ENCODE measurements around the gene STX8. TPM values are rescaled to one million over a fixed set of nuclear protein-coding genes. Genes with fewer than 3 reads are reported as not detected.

The STX8 gene
- total RNA-seq, 1 experiment from 2014 or later, result 38.8 TPM

DNA sequence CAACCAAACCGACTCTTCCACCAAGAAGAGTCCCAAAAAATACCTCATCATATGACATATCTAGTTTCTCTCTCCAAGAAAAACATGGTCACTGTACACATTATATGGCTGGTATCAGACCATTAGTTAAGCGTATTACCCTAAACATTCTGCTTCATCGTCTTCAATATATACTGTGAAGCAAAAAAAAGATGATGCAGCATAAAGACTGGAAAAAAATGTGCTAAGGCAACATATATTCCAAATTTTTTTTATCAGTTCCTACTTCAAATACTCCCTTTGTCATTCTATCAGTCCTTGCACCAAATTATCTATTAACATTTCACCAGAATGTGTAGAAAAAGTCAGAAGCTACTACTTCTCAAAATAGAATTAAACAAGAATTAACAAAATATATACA, 42.9 kb downstream of the STX8 start (continued):
- TF ChIP-seq EZH2 (IDR thresholded peaks at IDR 0.05), result no peak
- TF ChIP-seq ZFX (IDR thresholded peaks at IDR 0.05), result no peak
- TF ChIP-seq TCF7L2 (IDR thresholded peaks at IDR 0.05; ENCODE audit: borderline replicate concordance, extremely low read depth, insufficient read depth, insufficient read length), result no peak
- TF ChIP-seq POLR2A (IDR thresholded peaks at IDR 0.05; ENCODE audit: borderline replicate concordance, extremely low read depth, insufficient read depth, insufficient read length), result no peak
- no peak for TF ChIP-seq JUND (IDR thresholded peaks at IDR 0.05)
- TF ChIP-seq CBX3 (IDR thresholded peaks at IDR 0.05; ENCODE audit: low read depth), result no peak
- TF ChIP-seq, protein P1, sequence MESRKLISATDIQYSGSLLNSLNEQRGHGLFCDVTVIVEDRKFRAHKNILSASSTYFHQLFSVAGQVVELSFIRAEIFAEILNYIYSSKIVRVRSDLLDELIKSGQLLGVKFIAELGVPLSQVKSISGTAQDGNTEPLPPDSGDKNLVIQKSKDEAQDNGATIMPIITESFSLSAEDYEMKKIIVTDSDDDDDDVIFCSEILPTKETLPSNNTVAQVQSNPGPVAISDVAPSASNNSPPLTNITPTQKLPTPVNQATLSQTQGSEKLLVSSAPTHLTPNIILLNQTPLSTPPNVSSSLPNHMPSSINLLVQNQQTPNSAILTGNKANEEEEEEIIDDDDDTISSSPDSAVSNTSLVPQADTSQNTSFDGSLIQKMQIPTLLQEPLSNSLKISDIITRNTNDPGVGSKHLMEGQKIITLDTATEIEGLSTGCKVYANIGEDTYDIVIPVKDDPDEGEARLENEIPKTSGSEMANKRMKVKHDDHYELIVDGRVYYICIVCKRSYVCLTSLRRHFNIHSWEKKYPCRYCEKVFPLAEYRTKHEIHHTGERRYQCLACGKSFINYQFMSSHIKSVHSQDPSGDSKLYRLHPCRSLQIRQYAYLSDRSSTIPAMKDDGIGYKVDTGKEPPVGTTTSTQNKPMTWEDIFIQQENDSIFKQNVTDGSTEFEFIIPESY (IDR thresholded peaks at IDR 0.05; ENCODE audit: extremely low read depth, insufficient replicate concordance, low read length), result no peak

DNA sequence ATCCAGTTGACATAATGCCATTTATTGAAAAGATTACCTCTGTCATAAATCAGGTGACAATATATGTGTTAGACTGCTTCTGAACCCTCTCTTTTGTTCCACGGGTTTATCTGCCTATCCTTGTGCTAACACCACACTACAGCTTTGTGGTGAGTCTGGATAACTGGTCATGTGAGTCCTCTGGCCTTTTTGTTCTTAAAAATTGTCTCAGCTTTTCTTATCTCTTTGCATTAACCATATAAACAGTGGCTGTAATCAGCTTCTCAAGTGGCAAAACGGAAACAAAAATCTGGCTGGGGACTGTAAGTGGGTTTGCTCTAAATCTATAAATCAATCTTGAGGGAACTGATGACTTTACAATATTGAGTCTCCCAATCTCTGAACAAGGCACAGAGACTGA, 44.6 kb downstream of the STX8 start:
- no peak overlapping the region for H2AFZ ChIP-seq (ENCODE audit: low read depth, low read length, poor library complexity, severe bottlenecking)
- H3K4me2 ChIP-seq (ENCODE audit: low read length), result no peak overlapping the region
- H3K79me2 ChIP-seq (ENCODE audit: insufficient read depth, low read length), result no peaks in the 10 kb centered on the region
- TF ChIP-seq, protein P2, sequence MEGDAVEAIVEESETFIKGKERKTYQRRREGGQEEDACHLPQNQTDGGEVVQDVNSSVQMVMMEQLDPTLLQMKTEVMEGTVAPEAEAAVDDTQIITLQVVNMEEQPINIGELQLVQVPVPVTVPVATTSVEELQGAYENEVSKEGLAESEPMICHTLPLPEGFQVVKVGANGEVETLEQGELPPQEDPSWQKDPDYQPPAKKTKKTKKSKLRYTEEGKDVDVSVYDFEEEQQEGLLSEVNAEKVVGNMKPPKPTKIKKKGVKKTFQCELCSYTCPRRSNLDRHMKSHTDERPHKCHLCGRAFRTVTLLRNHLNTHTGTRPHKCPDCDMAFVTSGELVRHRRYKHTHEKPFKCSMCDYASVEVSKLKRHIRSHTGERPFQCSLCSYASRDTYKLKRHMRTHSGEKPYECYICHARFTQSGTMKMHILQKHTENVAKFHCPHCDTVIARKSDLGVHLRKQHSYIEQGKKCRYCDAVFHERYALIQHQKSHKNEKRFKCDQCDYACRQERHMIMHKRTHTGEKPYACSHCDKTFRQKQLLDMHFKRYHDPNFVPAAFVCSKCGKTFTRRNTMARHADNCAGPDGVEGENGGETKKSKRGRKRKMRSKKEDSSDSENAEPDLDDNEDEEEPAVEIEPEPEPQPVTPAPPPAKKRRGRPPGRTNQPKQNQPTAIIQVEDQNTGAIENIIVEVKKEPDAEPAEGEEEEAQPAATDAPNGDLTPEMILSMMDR (IDR thresholded peaks at IDR 0.05 in 2 of 3, conservative IDR thresholded peaks at IDR 0.05 in 1 of 3; ENCODE audit: borderline replicate concordance in 1 of 3, insufficient read depth in 1 of 3, low read depth in 2 of 3, low read length in 2 of 3), result no peak
- TF ChIP-seq CBX3 (IDR thresholded peaks at IDR 0.05; ENCODE audit: low read depth) (no peak), SIN3A (IDR thresholded peaks at IDR 0.05; ENCODE audit: low read depth) (no peak), EGR1 (IDR thresholded peaks at IDR 0.05; ENCODE audit: low read depth) (no peak), JUND (IDR thresholded peaks at IDR 0.05) (no peak), YY1 (IDR thresholded peaks at IDR 0.05; ENCODE audit: extremely low read depth, insufficient replicate concordance, low read depth, low read length) (no peak), EZH2phosphoT487 (IDR thresholded peaks at IDR 0.05; ENCODE audit: borderline replicate concordance) (no peak), EZH2 (IDR thresholded peaks at IDR 0.05) (no peak), ELF1 (IDR thresholded peaks at IDR 0.05; ENCODE audit: borderline replicate concordance, low read depth) (no peak), CEBPB (IDR thresholded peaks at IDR 0.05; ENCODE audit: low read depth) (no peak), FOSL1 (IDR thresholded peaks at IDR 0.05; ENCODE audit: low read depth) (no peak)
- TF ChIP-seq, protein P3, sequence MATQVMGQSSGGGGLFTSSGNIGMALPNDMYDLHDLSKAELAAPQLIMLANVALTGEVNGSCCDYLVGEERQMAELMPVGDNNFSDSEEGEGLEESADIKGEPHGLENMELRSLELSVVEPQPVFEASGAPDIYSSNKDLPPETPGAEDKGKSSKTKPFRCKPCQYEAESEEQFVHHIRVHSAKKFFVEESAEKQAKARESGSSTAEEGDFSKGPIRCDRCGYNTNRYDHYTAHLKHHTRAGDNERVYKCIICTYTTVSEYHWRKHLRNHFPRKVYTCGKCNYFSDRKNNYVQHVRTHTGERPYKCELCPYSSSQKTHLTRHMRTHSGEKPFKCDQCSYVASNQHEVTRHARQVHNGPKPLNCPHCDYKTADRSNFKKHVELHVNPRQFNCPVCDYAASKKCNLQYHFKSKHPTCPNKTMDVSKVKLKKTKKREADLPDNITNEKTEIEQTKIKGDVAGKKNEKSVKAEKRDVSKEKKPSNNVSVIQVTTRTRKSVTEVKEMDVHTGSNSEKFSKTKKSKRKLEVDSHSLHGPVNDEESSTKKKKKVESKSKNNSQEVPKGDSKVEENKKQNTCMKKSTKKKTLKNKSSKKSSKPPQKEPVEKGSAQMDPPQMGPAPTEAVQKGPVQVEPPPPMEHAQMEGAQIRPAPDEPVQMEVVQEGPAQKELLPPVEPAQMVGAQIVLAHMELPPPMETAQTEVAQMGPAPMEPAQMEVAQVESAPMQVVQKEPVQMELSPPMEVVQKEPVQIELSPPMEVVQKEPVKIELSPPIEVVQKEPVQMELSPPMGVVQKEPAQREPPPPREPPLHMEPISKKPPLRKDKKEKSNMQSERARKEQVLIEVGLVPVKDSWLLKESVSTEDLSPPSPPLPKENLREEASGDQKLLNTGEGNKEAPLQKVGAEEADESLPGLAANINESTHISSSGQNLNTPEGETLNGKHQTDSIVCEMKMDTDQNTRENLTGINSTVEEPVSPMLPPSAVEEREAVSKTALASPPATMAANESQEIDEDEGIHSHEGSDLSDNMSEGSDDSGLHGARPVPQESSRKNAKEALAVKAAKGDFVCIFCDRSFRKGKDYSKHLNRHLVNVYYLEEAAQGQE (IDR thresholded peaks at IDR 0.05; ENCODE audit: low read depth), result no peak
- TF ChIP-seq, protein P1 (IDR thresholded peaks at IDR 0.05; ENCODE audit: extremely low read depth, insufficient replicate concordance, low read length), result no peak
- no peaks in the 10 kb centered on the region for H4K20me1 ChIP-seq (ENCODE audit: insufficient read depth)
- H3K4me1 ChIP-seq (ENCODE audit: control insufficient read depth in 1 of 2, insufficient read depth in 2 of 2, low read length in 2 of 2), result no peaks in the 10 kb centered on the region
- H3K9ac ChIP-seq (ENCODE audit: low read length), result no peak overlapping the region
- H3K9me2 ChIP-seq (ENCODE audit: insufficient read depth), result no peaks in the 10 kb centered on the region
- DNase-seq (ENCODE audit: low read depth, low spot score) (no peak), ATAC-seq (no peak)
- H3K4me3 ChIP-seq (replicated peaks in 1 of 2; ENCODE audit: low read depth in 1 of 2, low read length in 2 of 2), result no peak overlapping the region
- ChIA-PET RAD21 (ENCODE audit: low non-redundant PET in 1 of 2, low total read pairs in 2 of 2, uncharacterized antibody in 2 of 2, unreplicated experiment in 2 of 2) (interaction anchor here in 1 of 2 experiments (0.6 kb wide), 1 partner anchor 404 kb away, joined by 3 read pairs; no protein-coding TSS in a partner anchor), POLR2A (no interaction called here), CTCF (interaction anchor here (0.7 kb wide), 1 partner anchor 24 kb away, joined by 3 read pairs; no protein-coding TSS in a partner anchor)
- intact Hi-C loops (cut with micrococcal nuclease), result no loop called here
- H3K27ac ChIP-seq (ENCODE audit: low read depth, low read length), result no peak overlapping the region
- H3K36me3 ChIP-seq (ENCODE audit: control insufficient read depth in 1 of 2, insufficient read depth in 2 of 2, low read length in 2 of 2), result no peaks in the 10 kb centered on the region
- no peaks in the 10 kb centered on the region for H3K27me3 ChIP-seq (ENCODE audit: insufficient read depth, low read length)
- H3K9me3 ChIP-seq (ENCODE audit: control insufficient read depth in 1 of 2, insufficient read depth in 1 of 2, low read depth in 1 of 2, low read length in 2 of 2), result no peaks in the 10 kb centered on the region
- BruUV-seq (replicated peaks), result no TSS peak
